Skeletal muscle satellite cell (primary cell): ENCODE measurements around the gene EMD.
A peak's percentile ranks its signal among the peaks of the same experiment; 100 is the strongest.

Experiments used
- H3K27me3 ChIP-seq: 2 replicates; pipeline ENCODE4 v1.7.0; 2013; ENCODE audit warnings: low read length; ENCODE audit not compliant: control insufficient read depth, insufficient read depth
- H3K36me3 ChIP-seq: 2 replicates; pipeline ENCODE4 v1.7.0; 2013; ENCODE audit warnings: mild to moderate bottlenecking, control low read depth, low read length; ENCODE audit not compliant: insufficient read depth
- H3K4me1 ChIP-seq: 2 replicates; pipeline ENCODE4 v1.7.0; 2013; ENCODE audit warnings: low read length; ENCODE audit not compliant: control insufficient read depth, insufficient read depth
- H3K4me2 ChIP-seq: 2 replicates; pipeline ENCODE4 v1.7.0; 2013; ENCODE audit warnings: mild to moderate bottlenecking, low read length
- H3K4me3 ChIP-seq: 2 replicates; pipeline ENCODE4 v1.7.0; 2013; ENCODE audit warnings: low read length
- H3K9ac ChIP-seq: 2 replicates; pipeline ENCODE4 v1.7.0; 2013; ENCODE audit warnings: mild to moderate bottlenecking, low read depth, low read length, moderate library complexity
- H3K9me3 ChIP-seq: replicated peaks from 2 replicates; pipeline ENCODE4 v1.7.0; 2013; ENCODE audit warnings: mild to moderate bottlenecking, control low read depth, low read length

The EMD gene

GRCh38 chrX:154401918-154402621, 23.0 kb downstream of the EMD start:
- no peak overlapping the region for H3K4me3 ChIP-seq
- H3K9ac ChIP-seq, result no peak overlapping the region
- H3K4me1 ChIP-seq, result peaks cover 6% of the 10 kb centered on the region
- H3K9me3 ChIP-seq, result no peaks in the 10 kb centered on the region
- no peak overlapping the region for H3K4me2 ChIP-seq
- H3K36me3 ChIP-seq, result peaks cover 33% of the 10 kb centered on the region
- H3K27me3 ChIP-seq, result no peaks in the 10 kb centered on the region

GRCh38 chrX:154402622-154403127, 23.6 kb downstream of the EMD start:
- Histone ChIP-seq H3K9ac (no peak overlapping the region), H3K4me1 (peaks cover 6% of the 10 kb centered on the region), H3K36me3 (peaks cover 33% of the 10 kb centered on the region), H3K9me3 (no peaks in the 10 kb centered on the region), H3K4me3 (no peak overlapping the region), H3K4me2 (no peak overlapping the region), H3K27me3 (no peaks in the 10 kb centered on the region)

GRCh38 chrX:154403192-154403591, 24.1 kb downstream of the EMD start:
- peaks cover 33% of the 10 kb centered on the region for H3K36me3 ChIP-seq
- no peak overlapping the region for H3K4me3 ChIP-seq
- H3K9ac ChIP-seq, result no peak overlapping the region
- H3K4me1 ChIP-seq, result peaks cover 6% of the 10 kb centered on the region
- H3K27me3 ChIP-seq, result no peaks in the 10 kb centered on the region
- H3K9me3 ChIP-seq, result no peaks in the 10 kb centered on the region
- no peak overlapping the region for H3K4me2 ChIP-seq

GRCh38 chrX:154403858-154404257, 24.8 kb downstream of the EMD start:
- no peak overlapping the region for H3K4me2 ChIP-seq
- H3K4me1 ChIP-seq, result peaks cover 6% of the 10 kb centered on the region
- H3K36me3 ChIP-seq, result peaks cover 27% of the 10 kb centered on the region
- no peak overlapping the region for H3K9ac ChIP-seq
- no peaks in the 10 kb centered on the region for H3K9me3 ChIP-seq
- no peaks in the 10 kb centered on the region for H3K27me3 ChIP-seq
- H3K4me3 ChIP-seq, result no peak overlapping the region

GRCh38 chrX:154404625-154405192, 25.6 kb downstream of the EMD start:
- H3K36me3 ChIP-seq, result peaks cover 19% of the 10 kb centered on the region
- H3K4me2 ChIP-seq, result no peak overlapping the region
- no peak overlapping the region for H3K4me3 ChIP-seq
- peaks cover 10% of the 10 kb centered on the region for H3K4me1 ChIP-seq
- no peaks in the 10 kb centered on the region for H3K27me3 ChIP-seq
- H3K9ac ChIP-seq, result no peak overlapping the region
- no peaks in the 10 kb centered on the region for H3K9me3 ChIP-seq

GRCh38 chrX:154408659-154409221, 29.6 kb downstream of the EMD start:
- H3K9ac ChIP-seq, result peak overlapping the region; percentile 85

DNA sequence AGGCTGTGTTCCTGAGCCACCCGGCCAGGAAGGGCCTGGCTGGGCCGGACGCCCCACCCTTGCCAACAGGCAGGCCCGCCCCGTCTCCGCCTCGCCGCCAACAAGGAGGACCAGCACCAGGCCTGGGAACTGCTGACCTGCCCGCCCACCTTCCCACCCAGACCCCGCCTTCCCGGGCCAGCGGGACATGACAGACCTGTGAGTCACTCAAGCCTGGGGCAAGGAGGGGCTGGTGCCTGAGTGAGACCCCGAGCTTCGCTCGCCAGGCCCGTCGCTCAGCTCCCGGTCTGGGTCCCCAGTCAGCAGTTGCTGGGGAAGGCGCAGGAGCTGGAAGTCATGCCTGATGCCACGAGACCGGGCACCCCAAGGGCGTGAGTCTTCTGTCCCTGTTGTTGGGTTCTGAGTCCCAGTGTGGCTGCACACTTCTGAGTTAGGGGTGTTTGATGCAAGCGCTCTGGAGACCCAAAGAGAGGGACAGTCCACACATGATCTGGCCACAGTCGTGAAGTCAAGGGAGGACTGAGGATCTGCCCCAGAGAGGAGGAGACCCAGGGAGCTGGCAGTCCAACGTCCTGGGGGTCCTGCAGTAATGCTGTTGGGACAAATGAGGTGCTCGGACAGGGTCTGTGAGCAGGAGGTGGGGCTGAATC, 30.3 kb downstream of the EMD start, which contains the start of gene DNASE1L1:
Gene DNASE1L1, minus strand, starts transcription at position 33 of the 650 bp plus-strand sequence. CDS start 3,686 bp downstream, outside the sequence.
- peak within 1 kb of the TSS; percentile 72 for H3K4me3 ChIP-seq
- H3K27me3 ChIP-seq, result no peaks in the 10 kb centered on the region

More at GRCh38 chrX:154408659-154409221, 29.6 kb downstream of the EMD start:
- Histone ChIP-seq H3K4me3 (peak overlapping the region; percentile 72), H3K9me3 (no peaks in the 10 kb centered on the region), H3K4me2 (peak overlapping the region; percentile 94), H3K36me3 (peaks cover 4% of the 10 kb centered on the region), H3K4me1 (peaks cover 12% of the 10 kb centered on the region), H3K27me3 (no peaks in the 10 kb centered on the region)

DNA sequence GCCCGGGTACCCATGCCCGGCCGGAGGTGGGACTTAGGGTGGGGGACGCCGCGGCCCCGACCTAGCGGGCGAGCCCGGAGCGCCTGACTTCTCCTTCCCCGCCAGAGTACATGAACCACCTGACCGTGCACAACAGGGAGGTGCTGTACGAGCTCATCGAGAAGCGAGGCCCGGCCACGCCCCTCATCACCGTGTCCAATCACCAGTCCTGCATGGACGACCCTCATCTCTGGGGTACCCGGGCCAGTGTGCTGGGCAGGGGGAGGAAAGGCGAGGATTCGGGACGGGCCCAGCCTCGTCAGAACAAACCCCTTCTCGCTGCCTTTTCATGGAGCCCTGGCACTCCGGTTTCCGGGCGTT, 32.9 kb downstream of the EMD start:
- no peaks in the 10 kb centered on the region for H3K27me3 ChIP-seq
- peak overlapping the region; percentile 87 for H3K9ac ChIP-seq
- H3K36me3 ChIP-seq, result no peaks in the 10 kb centered on the region
- no peaks in the 10 kb centered on the region for H3K9me3 ChIP-seq
- H3K4me2 ChIP-seq, result peak overlapping the region; percentile 80
- peaks cover 12% of the 10 kb centered on the region for H3K4me1 ChIP-seq
- peak overlapping the region; percentile 82 for H3K4me3 ChIP-seq

More for the DNA sequence above, 30.3 kb downstream of the EMD start, which contains the start of gene DNASE1L1:
- Histone ChIP-seq H3K9ac (peak within 1 kb of the TSS; percentile 85), H3K4me1 (peaks cover 12% of the 10 kb centered on the region), H3K9me3 (no peaks in the 10 kb centered on the region), H3K36me3 (peaks cover 2% of the 10 kb centered on the region), H3K4me2 (peak within 1 kb of the TSS; percentile 94)

DNA sequence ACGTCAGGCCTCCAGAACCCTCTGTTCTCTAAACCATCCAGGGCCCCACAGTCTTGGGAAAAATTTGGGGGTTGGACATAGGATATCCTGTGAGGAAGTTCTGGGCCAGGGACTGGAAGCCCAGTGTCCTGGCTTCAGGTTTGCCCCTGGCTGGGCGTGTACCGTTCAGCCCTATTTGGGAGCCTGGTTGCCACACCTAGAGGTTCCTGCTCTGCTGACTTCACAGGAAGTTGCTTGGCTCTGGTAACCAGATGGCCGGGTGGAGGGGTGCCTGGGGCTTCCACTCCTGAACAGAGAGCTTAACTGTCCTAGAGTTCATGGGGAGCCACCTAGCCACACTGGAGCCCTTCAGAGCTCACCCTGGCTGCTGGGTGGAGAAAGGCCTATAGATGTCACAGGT, 33.4 kb downstream of the EMD start:
- Histone ChIP-seq H3K4me1 (peaks cover 12% of the 10 kb centered on the region), H3K4me2 (peak overlapping the region; percentile 80), H3K4me3 (peak overlapping the region; percentile 82), H3K27me3 (no peaks in the 10 kb centered on the region), H3K36me3 (no peaks in the 10 kb centered on the region), H3K9ac (peak overlapping the region; percentile 87), H3K9me3 (no peaks in the 10 kb centered on the region)

- no peak overlapping the region for H3K4me3 ChIP-seq
- no peak overlapping the region for H3K9ac ChIP-seq
- no peaks in the 10 kb centered on the region for H3K36me3 ChIP-seq
- peaks cover 12% of the 10 kb centered on the region for H3K4me1 ChIP-seq
- no peaks in the 10 kb centered on the region for H3K27me3 ChIP-seq
- H3K4me2 ChIP-seq, result no peak overlapping the region
- no peaks in the 10 kb centered on the region for H3K9me3 ChIP-seq
These were observed 34.0 kb downstream of the EMD start for GRCh38 chrX:154413142-154413541.

DNA sequence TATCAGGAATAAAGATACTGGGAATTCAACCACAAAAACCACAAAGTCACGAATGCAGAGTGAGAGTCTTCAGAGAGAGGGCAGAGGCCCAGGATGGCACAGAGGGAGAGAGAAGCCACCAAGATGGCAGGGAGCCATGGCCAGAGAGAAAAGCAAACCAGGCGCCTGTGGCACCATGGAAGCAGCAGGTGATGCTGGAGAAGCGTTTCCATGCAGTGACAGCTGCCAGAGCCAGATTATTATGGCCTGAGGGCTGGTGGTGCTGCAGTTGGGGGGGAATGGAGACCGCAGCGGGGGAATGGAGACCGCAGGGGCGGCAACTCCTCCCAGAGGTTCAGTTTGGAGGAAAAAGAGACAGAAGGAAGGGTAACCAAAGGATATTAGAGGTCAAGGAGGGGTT, 38.1 kb downstream of the EMD start:
- Histone ChIP-seq H3K36me3 (no peaks in the 10 kb centered on the region), H3K4me1 (peaks cover 15% of the 10 kb centered on the region), H3K4me3 (no peak overlapping the region), H3K4me2 (no peak overlapping the region), H3K9me3 (no peaks in the 10 kb centered on the region), H3K9ac (no peak overlapping the region), H3K27me3 (no peaks in the 10 kb centered on the region)
